Stimulated activated CD4-positive, alpha-beta T cell treated with anti-CD3 and anti-CD28 coated beads, TNF-alpha, amount 100 ng/mL, for 48 hours (primary cell): ENCODE measurements around the gene ERH.
"Not testable (repeated sequence)": the region's sequence is repeated elsewhere in the genome, so short reads cannot be mapped to it uniquely, and the experiment has no call there.

Source experiments
- DNase-seq, 3 donors: peaks; one replicate each; pipeline ENCODE4 v3.0.0-alpha.2; 2020; ENCODE audit warnings: low read depth in 3 of 3

ERH gene

GRCh38 chr14:69398053-69398817 lies at the start of gene ERH, which contains the start of gene SLC39A9:
ERH (minus strand) TSS chr14:69398299; CDS start chr14:69398233, 66 bp downstream.
SLC39A9 (plus strand) TSS chr14:69398692; CDS start chr14:69399370, 678 bp downstream.
- DNase-seq: peak; percentile 82 to 91 (median 90)

GRCh38 chr14:69443296-69443805 lies 45.3 kb upstream of the ERH start:
- no peak for DNase-seq

- no peak for DNase-seq
These were observed 43.8 kb upstream of the ERH start for GRCh38 chr14:69441948-69442347.

GRCh38 chr14:69439521-69440270 lies 41.6 kb upstream of the ERH start:
- DNase-seq: no peak

GRCh38 chr14:69432364-69432763 lies 34.3 kb upstream of the ERH start:
- DNase-seq: no peak

- no peak for DNase-seq
These were observed 32.3 kb upstream of the ERH start for GRCh38 chr14:69430306-69430939.

- DNase-seq: no peak
These were observed 31.5 kb upstream of the ERH start for GRCh38 chr14:69429643-69430042.

GRCh38 chr14:69428289-69428998 lies 30.3 kb upstream of the ERH start:
- DNase-seq: no peak

- DNase-seq: no peak
These were observed 29.5 kb upstream of the ERH start for GRCh38 chr14:69427596-69427995.

- DNase-seq: no peak
These were observed 26.2 kb upstream of the ERH start for GRCh38 chr14:69424149-69424923.

- DNase-seq: no peak
These were observed 25.2 kb upstream of the ERH start for GRCh38 chr14:69423279-69423678.

- not testable (repeated sequence) for DNase-seq
These were observed 18.0 kb upstream of the ERH start for GRCh38 chr14:69416087-69416486.

- DNase-seq: no peak
These were observed 15.4 kb upstream of the ERH start for GRCh38 chr14:69413483-69413882.

GRCh38 chr14:69408331-69408960 lies 10.3 kb upstream of the ERH start:
- DNase-seq: no peak

- no peak for DNase-seq
These were observed 7.7 kb upstream of the ERH start for GRCh38 chr14:69405762-69406161.

GRCh38 chr14:69404883-69405282 lies 6.8 kb upstream of the ERH start:
- no peak for DNase-seq

GRCh38 chr14:69404478-69404877 lies 6.4 kb upstream of the ERH start:
- DNase-seq: no peak

GRCh38 chr14:69401841-69402240 lies 3.7 kb upstream of the ERH start:
- no peak for DNase-seq

- DNase-seq: no peak
These were observed 2.1 kb upstream of the ERH start for GRCh38 chr14:69400154-69400553.

- no peak for DNase-seq
These were observed 1.7 kb upstream of the ERH start for GRCh38 chr14:69399750-69400149.
